Measurements from ENCODE around the gene JARID2. TPM values are rescaled to one million over a fixed set of nuclear protein-coding genes. Genes with fewer than 3 reads are reported as not detected.
A peak's percentile ranks its signal among the peaks of the same experiment; 100 is the strongest.

JARID2 gene
- total RNA-seq, 8 experiments from 2014 or later, result 11.8 to 39.9 (median 30.7) TPM

GRCh38 chr6:15391500-15391899 is 145.6 kb downstream of the JARID2 start:
- Histone ChIP-seq H3K4me3 (no peak overlapping the region), H3K27ac (no peak overlapping the region), H3K4me1 (replicated peaks in 1 of 2) (peaks cover 46 to 48% of the 10 kb centered on the region in 2 donors)
- in situ Hi-C loops (cut with MboI; ENCODE audit: low pct_unique_long_range_greater_than_20kb in 2 of 9, low sequenced_read_pairs in 9 of 9, unreplicated experiment in 9 of 9), result loop anchor here in 2 of 9 experiments (25.0 kb wide), 2 partner anchors 1179 to 1254 kb away; no protein-coding TSS in a partner anchor
- 83 to 100% (median 100%) methylated on average over 1 of the region's 1 CpG; no CpG with 5 or more reads in 3 of the 10 experiments for WGBS, 10 experiments
- peak in 1 of 8 experiments; percentile 7 for ATAC-seq (replicated peaks in 6 of 8)

GRCh38 chr6:15392182-15392581 is 146.3 kb downstream of the JARID2 start:
- 29 to 100% (median 80%) methylated on average over 1 to 4 of the region's 6 CpGs; no CpG with 5 or more reads in 1 of the 10 experiments for WGBS, 10 experiments
- Histone ChIP-seq H3K27ac (peak overlapping the region in 1 of 2 donors; percentile 37), H3K4me3 (no peak overlapping the region), H3K4me1 (replicated peaks in 1 of 2) (peaks cover 39 to 41% of the 10 kb centered on the region in 2 donors)
- in situ Hi-C loops (cut with MboI; ENCODE audit: low pct_unique_long_range_greater_than_20kb in 2 of 9, low sequenced_read_pairs in 9 of 9, unreplicated experiment in 9 of 9), result loop anchor here in 2 of 9 experiments (25.0 kb wide), 2 partner anchors 1180 to 1255 kb away; no protein-coding TSS in a partner anchor
- ATAC-seq (replicated peaks in 6 of 8), result peak in 1 of 8 experiments; percentile 14

- H3K27ac ChIP-seq, result no peak overlapping the region
- 93 to 100% (median 99%) methylated on average over 2 to 7 of the region's 7 CpGs for WGBS, 10 experiments
- in situ Hi-C loops (cut with MboI; ENCODE audit: low pct_unique_long_range_greater_than_20kb in 2 of 9, low sequenced_read_pairs in 9 of 9, unreplicated experiment in 9 of 9), result loop anchor here in 2 of 9 experiments (25.0 kb wide), 2 partner anchors 1181 to 1256 kb away; no protein-coding TSS in a partner anchor
- no peak overlapping the region for H3K4me3 ChIP-seq
- ATAC-seq (replicated peaks in 6 of 8), result no peak
- peaks cover 26 to 28% of the 10 kb centered on the region in 2 donors for H3K4me1 ChIP-seq (replicated peaks in 1 of 2)
These were observed 147.7 kb downstream of the JARID2 start for GRCh38 chr6:15393605-15394004.

- WGBS, 10 experiments, result 94 to 100% (median 98%) methylated on average over 1 to 5 of the region's 8 CpGs; no CpG with 5 or more reads in 2 of the 10 experiments
- H3K4me1 ChIP-seq (replicated peaks in 1 of 2), result peaks cover 19 to 20% of the 10 kb centered on the region in 2 donors
- no peak for ATAC-seq (replicated peaks in 6 of 8)
- no peak overlapping the region for H3K4me3 ChIP-seq
- no peak overlapping the region for H3K27ac ChIP-seq
- in situ Hi-C loops (cut with MboI; ENCODE audit: low pct_unique_long_range_greater_than_20kb in 2 of 9, low sequenced_read_pairs in 9 of 9, unreplicated experiment in 9 of 9), result loop anchor here in 2 of 9 experiments (25.0 kb wide), 2 partner anchors 1183 to 1258 kb away; no protein-coding TSS in a partner anchor
These were observed 149.2 kb downstream of the JARID2 start for GRCh38 chr6:15395087-15395486.

- H3K4me3 ChIP-seq, result no peak overlapping the region
- no peak overlapping the region for H3K27ac ChIP-seq
- ATAC-seq (replicated peaks in 6 of 8), result no peak
- H3K4me1 ChIP-seq (replicated peaks in 1 of 2), result peaks cover 18 to 21% of the 10 kb centered on the region in 2 donors
- in situ Hi-C loops (cut with MboI; ENCODE audit: low pct_unique_long_range_greater_than_20kb in 2 of 9, low sequenced_read_pairs in 9 of 9, unreplicated experiment in 9 of 9), result loop anchor here in 2 of 9 experiments (25.0 kb wide), 2 partner anchors 1185 to 1260 kb away; no protein-coding TSS in a partner anchor
- WGBS, 10 experiments, result 67 to 100% (median 87%) methylated on average over 1 to 3 of the region's 3 CpGs
These were observed 150.9 kb downstream of the JARID2 start for GRCh38 chr6:15396808-15397207.

GRCh38 chr6:15398633-15399275 is 152.9 kb downstream of the JARID2 start:
- no peak for ATAC-seq (replicated peaks in 6 of 8)
- no peak overlapping the region for H3K27ac ChIP-seq
- H3K4me1 ChIP-seq (replicated peaks in 1 of 2), result peaks cover 26 to 34% of the 10 kb centered on the region in 2 donors
- WGBS, 10 experiments, result 58 to 100% (median 95%) methylated on average over 1 to 7 of the region's 8 CpGs
- in situ Hi-C loops (cut with MboI; ENCODE audit: low pct_unique_long_range_greater_than_20kb in 2 of 9, low sequenced_read_pairs in 9 of 9, unreplicated experiment in 9 of 9), result loop anchor here in 2 of 9 experiments (25.0 kb wide), 2 partner anchors 1186 to 1261 kb away; no protein-coding TSS in a partner anchor
- no peak overlapping the region for H3K4me3 ChIP-seq

DNA sequence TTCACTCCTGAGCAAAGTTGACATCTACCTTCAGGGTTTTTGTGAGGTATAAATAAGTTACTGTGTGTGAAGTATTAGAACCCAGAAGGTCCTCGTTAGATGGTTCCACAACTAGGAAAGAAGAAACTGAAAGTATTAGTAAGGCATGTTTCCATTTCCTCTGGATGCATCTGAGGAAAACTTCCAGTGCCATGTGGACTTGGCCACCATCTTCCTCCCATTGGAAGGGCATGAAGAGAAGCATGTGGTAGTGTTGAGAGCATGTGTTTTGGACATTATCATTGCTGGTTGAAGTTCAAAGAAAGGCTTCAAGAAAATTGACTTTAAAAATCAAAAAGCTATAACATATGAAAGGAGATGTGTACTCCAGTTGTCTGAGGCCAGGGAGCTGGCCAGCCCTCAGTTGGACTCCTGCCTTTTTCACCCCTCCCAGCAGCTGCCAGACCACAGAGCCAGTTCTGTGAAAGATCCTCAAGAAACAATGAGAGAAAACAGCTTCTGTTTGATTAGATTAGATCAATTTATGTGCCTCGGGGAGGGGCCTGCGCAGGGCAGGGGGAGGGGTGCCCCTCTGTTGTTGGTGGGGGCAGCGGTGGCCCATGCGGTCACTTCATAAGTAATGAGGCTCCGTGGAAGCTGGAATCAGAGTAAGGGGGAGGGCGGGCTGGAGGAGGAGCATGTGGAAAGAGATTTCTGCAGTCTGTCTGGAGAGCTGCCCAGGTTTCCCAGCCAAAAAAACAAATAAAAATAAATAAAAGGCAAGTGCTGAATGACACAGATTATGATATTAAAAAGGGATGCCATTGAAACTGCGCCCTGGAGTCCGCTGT is 154.0 kb downstream of the JARID2 start:
- in situ Hi-C loops (cut with MboI; ENCODE audit: low pct_unique_long_range_greater_than_20kb in 2 of 9, low sequenced_read_pairs in 9 of 9, unreplicated experiment in 9 of 9), result loop anchor here in 2 of 9 experiments (25.0 kb wide), 2 partner anchors 1188 to 1263 kb away; no protein-coding TSS in a partner anchor
- Histone ChIP-seq H3K4me3 (peak overlapping the region; percentile 37 to 49 (median 39)), H3K4me1 (replicated peaks in 1 of 2) (peaks cover 37 to 38% of the 10 kb centered on the region in 2 donors), H3K27ac (peak overlapping the region; percentile 79 to 82)
- peak; percentile 64 to 89 (median 80) for ATAC-seq (replicated peaks in 6 of 8)
- 0 to 89% (median 42%) methylated on average over 1 to 2 of the region's 9 CpGs; no CpG with 5 or more reads in 4 of the 10 experiments for WGBS, 10 experiments

GRCh38 chr6:15400572-15401004 is 154.7 kb downstream of the JARID2 start:
- in situ Hi-C loops (cut with MboI; ENCODE audit: low pct_unique_long_range_greater_than_20kb in 2 of 9, low sequenced_read_pairs in 9 of 9, unreplicated experiment in 9 of 9), result no loop called here
- 0 to 16% (median 6%) methylated on average over 2 to 8 of the region's 14 CpGs; no CpG with 5 or more reads in 4 of the 10 experiments for WGBS, 10 experiments
- Histone ChIP-seq H3K27ac (peak overlapping the region; percentile 79 to 82), H3K4me3 (peak overlapping the region; percentile 37 to 49 (median 39)), H3K4me1 (replicated peaks in 1 of 2) (peaks cover 43 to 46% of the 10 kb centered on the region in 2 donors)
- ATAC-seq (replicated peaks in 6 of 8), result peak in 7 of 8 experiments; percentile 16 to 75 (median 67)

GRCh38 chr6:15401120-15401519 is 155.3 kb downstream of the JARID2 start:
- in situ Hi-C loops (cut with MboI; ENCODE audit: low pct_unique_long_range_greater_than_20kb in 2 of 9, low sequenced_read_pairs in 9 of 9, unreplicated experiment in 9 of 9), result no loop called here
- Histone ChIP-seq H3K4me1 (replicated peaks in 1 of 2) (peaks cover 48 to 51% of the 10 kb centered on the region in 2 donors), H3K4me3 (peak overlapping the region; percentile 37 to 49 (median 39)), H3K27ac (peak overlapping the region; percentile 79 to 82)
- no peak for ATAC-seq (replicated peaks in 6 of 8)
- 83 to 100% (median 86%) methylated on average over 1 of the region's 1 CpG; no CpG with 5 or more reads in 5 of the 10 experiments for WGBS, 10 experiments

DNA sequence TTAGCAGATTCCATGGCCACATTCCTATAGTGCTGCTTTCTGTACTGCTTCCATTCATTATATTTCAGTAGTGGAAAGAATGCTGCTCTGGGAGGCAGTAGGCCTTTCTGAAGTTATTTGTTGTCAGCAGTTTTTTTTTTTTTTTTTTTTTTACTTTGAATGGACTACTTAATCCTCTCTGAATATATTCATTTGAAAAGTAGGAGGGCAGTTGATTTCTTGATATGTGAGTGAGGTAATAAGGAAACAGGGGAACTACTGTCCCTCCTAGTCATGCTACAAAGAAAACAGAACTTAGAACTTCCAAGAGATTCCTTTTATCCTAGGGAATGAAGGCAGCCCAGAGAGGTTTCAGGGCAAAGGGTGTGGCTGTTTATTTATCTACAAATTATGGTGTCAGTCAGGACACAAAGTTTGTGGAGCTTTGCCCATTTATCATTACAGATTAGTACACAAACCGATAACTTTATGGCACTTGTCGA is 155.9 kb downstream of the JARID2 start:
- Histone ChIP-seq H3K4me1 (replicated peaks in 1 of 2) (peaks cover 54 to 55% of the 10 kb centered on the region in 2 donors), H3K4me3 (peak overlapping the region; percentile 37 to 49 (median 39)), H3K27ac (peak overlapping the region in 1 of 2 donors; percentile 82)
- 20 to 100% (median 70%) methylated on average over 1 to 2 of the region's 2 CpGs; no CpG with 5 or more reads in 3 of the 10 experiments for WGBS, 10 experiments
- in situ Hi-C loops (cut with MboI; ENCODE audit: low pct_unique_long_range_greater_than_20kb in 2 of 9, low sequenced_read_pairs in 9 of 9, unreplicated experiment in 9 of 9), result no loop called here
- peak in 3 of 8 experiments; percentile 38 to 78 (median 51) for ATAC-seq (replicated peaks in 6 of 8)

DNA sequence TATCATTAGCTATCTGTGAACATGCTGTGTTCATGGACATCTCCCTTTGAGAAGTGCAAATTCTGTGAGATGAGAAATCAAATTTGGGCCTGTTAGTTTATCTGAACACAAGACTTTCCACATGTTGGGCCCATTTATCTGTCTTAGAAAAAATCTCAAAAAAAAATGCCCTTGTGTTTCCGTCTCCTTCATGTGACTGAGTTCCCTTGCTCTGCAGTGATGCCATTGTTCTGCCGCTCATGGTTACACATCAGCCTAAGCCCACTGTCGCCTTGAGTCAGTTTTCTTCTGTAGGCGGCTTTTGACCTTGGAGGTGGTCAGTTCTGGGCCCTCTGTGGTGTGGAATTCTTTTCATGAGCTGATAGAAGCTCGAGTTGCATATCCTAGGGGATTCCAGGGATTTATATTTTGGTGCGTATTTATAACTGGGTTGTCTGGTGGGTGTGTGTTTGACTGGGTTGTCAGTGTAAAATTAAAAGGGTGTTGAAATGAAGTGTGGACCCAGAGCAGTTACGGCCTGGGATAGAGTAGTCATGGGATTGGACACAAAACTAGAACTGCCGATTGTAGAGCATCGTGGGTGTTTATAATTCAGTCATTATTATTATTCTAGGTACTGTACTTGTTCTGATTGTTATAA is 156.7 kb downstream of the JARID2 start:
- peak in 2 of 8 experiments; percentile 17 to 21 for ATAC-seq (replicated peaks in 6 of 8)
- Histone ChIP-seq H3K4me1 (replicated peaks in 1 of 2) (peaks cover 54 to 56% of the 10 kb centered on the region in 2 donors), H3K27ac (peak overlapping the region; percentile 7 to 73), H3K4me3 (peak overlapping the region; percentile 9 to 41 (median 26))
- in situ Hi-C loops (cut with MboI; ENCODE audit: low pct_unique_long_range_greater_than_20kb in 2 of 9, low sequenced_read_pairs in 9 of 9, unreplicated experiment in 9 of 9), result no loop called here
- 53 to 100% (median 78%) methylated on average over 2 to 9 of the region's 9 CpGs; no CpG with 5 or more reads in 1 of the 10 experiments for WGBS, 10 experiments
